GM23248 (cell line): ENCODE measurements around the gene AGFG2.

ENCODE experiments used
- EZH2 ChIP-seq: fragments of 200-600 bp; sonication (generic); IDR thresholded peaks from 2 replicates; pipeline ENCODE4 v1.6.1; 2018; ENCODE audit warnings: antibody characterized with exemption, mild to moderate bottlenecking; ENCODE audit not compliant: insufficient read depth, poor library complexity, severe bottlenecking
- EZH2phosphoT487 ChIP-seq: fragments of 200-600 bp; sonication (generic); IDR thresholded peaks from 2 replicates; pipeline ENCODE4 v1.6.1; 2018; ENCODE audit warnings: antibody characterized with exemption, moderate library complexity, mild to moderate bottlenecking, low read depth; ENCODE audit not compliant: insufficient read depth

GRCh38 chr7:100611983-100612729 is 73.2 kb downstream of the AGFG2 start, which contains the start of gene MOSPD3:
- TF ChIP-seq EZH2 (no peak), EZH2phosphoT487 (no peak)
